ENCODE data around the gene KCNK1. TPM values are rescaled to one million over a fixed set of nuclear protein-coding genes. Genes with fewer than 3 reads are reported as not detected.
"Not testable (repeated sequence)": the region's sequence is repeated elsewhere in the genome, so short reads cannot be mapped to it uniquely, and the experiment has no call there.

Gene KCNK1
- total RNA-seq, 1 donor from 2014 or later = 6.3 TPM

DNA sequence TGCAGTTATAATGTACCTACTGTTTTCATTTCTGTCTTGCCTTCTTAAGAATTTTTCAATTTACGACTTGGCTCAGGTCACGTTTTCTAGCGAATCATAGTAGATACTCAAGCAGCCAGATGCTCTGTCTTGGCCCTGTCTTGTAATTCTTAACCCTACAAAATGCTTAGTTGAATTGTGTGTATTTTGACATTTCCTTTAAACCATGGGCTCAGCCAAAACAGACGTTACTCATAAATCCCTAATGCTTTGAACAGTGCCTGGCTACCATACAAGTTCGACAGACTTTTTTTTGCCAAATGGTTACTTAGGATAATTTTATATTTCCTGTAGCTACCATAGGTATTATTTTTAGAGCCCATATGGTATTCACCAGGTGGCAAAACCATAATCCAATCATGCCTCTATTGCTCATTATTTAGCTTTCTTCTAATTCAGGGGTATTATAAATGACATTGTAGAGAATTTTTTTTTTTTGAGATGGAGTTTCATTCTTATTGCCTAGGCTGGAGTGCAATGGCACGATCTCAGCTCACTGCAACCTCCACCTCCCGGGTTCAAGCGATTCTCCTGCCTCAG lies 54.3 kb downstream of the KCNK1 start:
- TF ChIP-seq CTCF (IDR thresholded peaks at IDR 0.05; ENCODE audit: insufficient read depth, low read length, poor library complexity, severe bottlenecking) = no peak
- DNase-seq (ENCODE audit: low read depth) = no peak
- Histone ChIP-seq H3K36me3 (ENCODE audit: control insufficient read depth, insufficient read depth, low read length) (no peaks in the 10 kb centered on the region), H3K27me3 (ENCODE audit: control insufficient read depth, insufficient read depth, low read length) (no peaks in the 10 kb centered on the region), H3K4me3 (ENCODE audit: low read depth, low read length) (no peak overlapping the region)

- Histone ChIP-seq H3K27me3 (ENCODE audit: control insufficient read depth, insufficient read depth, low read length) (no peaks in the 10 kb centered on the region), H3K4me3 (ENCODE audit: low read depth, low read length) (no peak overlapping the region), H3K36me3 (ENCODE audit: control insufficient read depth, insufficient read depth, low read length) (no peaks in the 10 kb centered on the region)
- TF ChIP-seq CTCF (IDR thresholded peaks at IDR 0.05; ENCODE audit: insufficient read depth, low read length, poor library complexity, severe bottlenecking) = no peak
- no peak for DNase-seq (ENCODE audit: low read depth)
Observed at GRCh38 chr1:233668725-233669294, 54.9 kb downstream of the KCNK1 start.

DNA sequence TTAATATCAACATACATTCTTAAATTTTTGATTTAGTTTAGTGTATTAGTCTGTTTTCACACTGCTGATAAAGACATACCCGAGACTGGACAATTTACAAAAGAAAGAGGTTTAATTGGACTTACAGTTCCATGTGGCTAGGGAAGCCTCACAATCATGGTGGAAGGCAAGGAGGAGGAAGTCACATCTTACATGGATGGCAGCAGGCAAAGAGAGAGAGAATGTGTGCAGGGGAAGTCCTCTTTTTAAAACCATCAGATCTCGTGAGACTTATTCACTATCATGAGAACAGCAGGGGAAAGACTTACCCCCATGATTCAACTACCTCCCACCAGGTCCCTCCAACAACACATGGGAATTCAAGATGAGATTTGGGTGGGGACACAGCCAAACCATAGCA lies 56.5 kb downstream of the KCNK1 start:
- H3K36me3 ChIP-seq (ENCODE audit: control insufficient read depth, insufficient read depth, low read length); H3K4me3 ChIP-seq (ENCODE audit: low read depth, low read length); H3K27me3 ChIP-seq (ENCODE audit: control insufficient read depth, insufficient read depth, low read length); DNase-seq (ENCODE audit: low read depth): not testable (repeated sequence)

DNA sequence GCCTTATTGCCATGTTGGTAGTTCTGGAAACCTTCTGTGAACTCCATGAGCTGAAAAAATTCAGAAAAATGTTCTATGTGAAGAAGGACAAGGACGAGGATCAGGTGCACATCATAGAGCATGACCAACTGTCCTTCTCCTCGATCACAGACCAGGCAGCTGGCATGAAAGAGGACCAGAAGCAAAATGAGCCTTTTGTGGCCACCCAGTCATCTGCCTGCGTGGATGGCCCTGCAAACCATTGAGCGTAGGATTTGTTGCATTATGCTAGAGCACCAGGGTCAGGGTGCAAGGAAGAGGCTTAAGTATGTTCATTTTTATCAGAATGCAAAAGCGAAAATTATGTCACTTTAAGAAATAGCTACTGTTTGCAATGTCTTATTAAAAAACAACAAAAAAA lies 57.4 kb downstream of the KCNK1 start:
- H3K36me3 ChIP-seq (ENCODE audit: control insufficient read depth, insufficient read depth, low read length) = no peaks in the 10 kb centered on the region
- DNase-seq (ENCODE audit: low read depth) = no peak
- no peak overlapping the region for H3K4me3 ChIP-seq (ENCODE audit: low read depth, low read length)
- TF ChIP-seq CTCF (IDR thresholded peaks at IDR 0.05; ENCODE audit: insufficient read depth, low read length, poor library complexity, severe bottlenecking) = no peak
- H3K27me3 ChIP-seq (ENCODE audit: control insufficient read depth, insufficient read depth, low read length) = no peaks in the 10 kb centered on the region

DNA sequence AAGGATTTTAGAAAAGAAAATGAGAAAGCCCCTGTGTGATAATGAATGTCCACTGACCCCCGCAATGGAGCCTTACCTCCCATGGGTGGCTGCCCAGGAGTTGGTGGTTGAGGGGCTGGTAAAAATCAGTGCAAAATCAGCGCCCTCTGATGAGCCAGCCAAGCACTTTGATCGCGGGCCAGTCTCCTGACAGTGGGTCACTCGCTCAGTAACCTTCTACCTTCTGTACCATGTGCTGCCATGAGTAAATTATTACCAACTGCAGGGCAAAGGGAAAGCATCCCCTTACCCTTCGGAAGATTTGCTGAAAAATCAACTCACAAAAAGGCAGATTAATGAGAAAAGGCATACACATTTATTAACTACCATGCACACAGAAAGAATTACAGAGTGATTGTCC lies 58.8 kb downstream of the KCNK1 start:
- no peak for TF ChIP-seq CTCF (IDR thresholded peaks at IDR 0.05; ENCODE audit: insufficient read depth, low read length, poor library complexity, severe bottlenecking)
- no peaks in the 10 kb centered on the region for H3K27me3 ChIP-seq (ENCODE audit: control insufficient read depth, insufficient read depth, low read length)
- H3K36me3 ChIP-seq (ENCODE audit: control insufficient read depth, insufficient read depth, low read length) = no peaks in the 10 kb centered on the region
- H3K4me3 ChIP-seq (ENCODE audit: low read depth, low read length) = no peak overlapping the region
- DNase-seq (ENCODE audit: low read depth) = no peak

GRCh38 chr1:233673261-233673946 lies 59.5 kb downstream of the KCNK1 start:
- no peak for DNase-seq (ENCODE audit: low read depth)

More at GRCh38 chr1:233673261-233673946, 59.5 kb downstream of the KCNK1 start:
- H3K36me3 ChIP-seq (ENCODE audit: control insufficient read depth, insufficient read depth, low read length) = no peaks in the 10 kb centered on the region
- H3K27me3 ChIP-seq (ENCODE audit: control insufficient read depth, insufficient read depth, low read length) = no peaks in the 10 kb centered on the region
- TF ChIP-seq CTCF (IDR thresholded peaks at IDR 0.05; ENCODE audit: insufficient read depth, low read length, poor library complexity, severe bottlenecking) = no peak
- no peak overlapping the region for H3K4me3 ChIP-seq (ENCODE audit: low read depth, low read length)

Data from kidney epithelial cell (primary cell).